Measurements from ENCODE around the gene DPF3.

The DPF3 gene

GRCh38 chr14:72743626-72744025, 150.3 kb downstream of the DPF3 start:
- Mint-ChIP-seq H3K27ac (no peak overlapping the region), H3K27me3 (no peaks in the 10 kb centered on the region), H3K36me3 (peaks cover 22 to 27% of the 10 kb centered on the region in 2 donors), H3K4me3 (no peak overlapping the region), H3K9me3 (peaks cover 6 to 7% of the 10 kb centered on the region in 2 donors), H3K4me1 (peaks cover 0 to 2% of the 10 kb centered on the region in 2 donors)
- DNase-seq (no peak), ATAC-seq (replicated peaks) (no peak)

GRCh38 chr14:72742838-72743195, 151.1 kb downstream of the DPF3 start:
- Mint-ChIP-seq H3K9me3 (peaks cover 0 to 2% of the 10 kb centered on the region in 2 donors), H3K4me1 (peaks cover 0 to 2% of the 10 kb centered on the region in 2 donors), H3K27me3 (no peaks in the 10 kb centered on the region), H3K36me3 (peaks cover 14 to 19% of the 10 kb centered on the region in 2 donors), H3K27ac (no peak overlapping the region), H3K4me3 (no peak overlapping the region)
- no peak for DNase-seq
- ATAC-seq (replicated peaks) = no peak

GRCh38 chr14:72742118-72742837, 151.6 kb downstream of the DPF3 start:
- Mint-ChIP-seq H3K9me3 (no peaks in the 10 kb centered on the region), H3K4me1 (peaks cover 0 to 2% of the 10 kb centered on the region in 2 donors), H3K36me3 (peaks cover 11 to 15% of the 10 kb centered on the region in 2 donors), H3K27me3 (no peaks in the 10 kb centered on the region), H3K4me3 (no peak overlapping the region), H3K27ac (no peak overlapping the region)
- DNase-seq (no peak), ATAC-seq (replicated peaks) (no peak)

GRCh38 chr14:72741826-72742117, 152.1 kb downstream of the DPF3 start:
- Mint-ChIP-seq H3K36me3 (peaks cover 8 to 10% of the 10 kb centered on the region in 2 donors), H3K4me1 (peaks cover 0 to 2% of the 10 kb centered on the region in 2 donors), H3K4me3 (no peak overlapping the region), H3K27ac (no peak overlapping the region), H3K27me3 (no peaks in the 10 kb centered on the region), H3K9me3 (no peaks in the 10 kb centered on the region)
- DNase-seq (no peak), ATAC-seq (replicated peaks) (no peak)

- Mint-ChIP-seq H3K36me3 (peaks cover 8 to 10% of the 10 kb centered on the region in 2 donors), H3K9me3 (no peaks in the 10 kb centered on the region), H3K27me3 (no peaks in the 10 kb centered on the region), H3K27ac (no peak overlapping the region), H3K4me1 (peaks cover 0 to 2% of the 10 kb centered on the region in 2 donors), H3K4me3 (no peak overlapping the region)
- no peak for DNase-seq
- no peak for ATAC-seq (replicated peaks)
Measured at GRCh38 chr14:72740966-72741825, 152.7 kb downstream of the DPF3 start.

- ATAC-seq (replicated peaks) (no peak), DNase-seq (no peak)
- no peak overlapping the region for H3K27ac Mint-ChIP-seq
- no peaks in the 10 kb centered on the region for H3K27me3 Mint-ChIP-seq
- H3K4me3 Mint-ChIP-seq = no peak overlapping the region
- peaks cover 8 to 10% of the 10 kb centered on the region in 2 donors for H3K36me3 Mint-ChIP-seq
- H3K4me1 Mint-ChIP-seq = peaks cover 0 to 2% of the 10 kb centered on the region in 2 donors
- no peaks in the 10 kb centered on the region for H3K9me3 Mint-ChIP-seq
Measured at GRCh38 chr14:72740504-72740961, 153.4 kb downstream of the DPF3 start.

- ATAC-seq (replicated peaks) (no peak), DNase-seq (no peak)
- Mint-ChIP-seq H3K36me3 (peaks cover 7 to 10% of the 10 kb centered on the region in 2 donors), H3K9me3 (no peaks in the 10 kb centered on the region), H3K27me3 (no peaks in the 10 kb centered on the region), H3K27ac (no peak overlapping the region), H3K4me3 (no peak overlapping the region), H3K4me1 (peaks cover 0 to 2% of the 10 kb centered on the region in 2 donors)
Measured at GRCh38 chr14:72739446-72740405, 154.2 kb downstream of the DPF3 start.

GRCh38 chr14:72738161-72738611, 155.7 kb downstream of the DPF3 start:
- Mint-ChIP-seq H3K36me3 (peaks cover 2 to 10% of the 10 kb centered on the region in 2 donors), H3K27ac (no peak overlapping the region), H3K4me1 (peaks cover 2% of the 10 kb centered on the region in 2 donors), H3K4me3 (no peak overlapping the region), H3K9me3 (no peaks in the 10 kb centered on the region), H3K27me3 (no peaks in the 10 kb centered on the region)
- ATAC-seq (replicated peaks) (no peak), DNase-seq (no peak)

- Mint-ChIP-seq H3K27me3 (no peaks in the 10 kb centered on the region), H3K9me3 (no peaks in the 10 kb centered on the region), H3K4me1 (peaks cover 5 to 9% of the 10 kb centered on the region in 2 donors), H3K36me3 (peaks cover 2 to 9% of the 10 kb centered on the region in 2 donors), H3K27ac (no peak overlapping the region), H3K4me3 (no peak overlapping the region)
- DNase-seq (no peak), ATAC-seq (replicated peaks) (no peak)
Measured at GRCh38 chr14:72737560-72737943, 156.3 kb downstream of the DPF3 start.

- H3K27me3 Mint-ChIP-seq = no peaks in the 10 kb centered on the region
- DNase-seq = no peak
- H3K36me3 Mint-ChIP-seq = peaks cover 0 to 6% of the 10 kb centered on the region in 2 donors
- H3K4me1 Mint-ChIP-seq = peaks cover 5 to 15% of the 10 kb centered on the region in 2 donors
- no peak for ATAC-seq (replicated peaks)
- no peak overlapping the region for H3K27ac Mint-ChIP-seq
- no peak overlapping the region for H3K4me3 Mint-ChIP-seq
- no peaks in the 10 kb centered on the region for H3K9me3 Mint-ChIP-seq
Measured at GRCh38 chr14:72736786-72737559, 156.9 kb downstream of the DPF3 start.

- Mint-ChIP-seq H3K27ac (no peak overlapping the region), H3K27me3 (no peaks in the 10 kb centered on the region), H3K36me3 (peaks cover 0 to 8% of the 10 kb centered on the region in 2 donors), H3K9me3 (no peaks in the 10 kb centered on the region), H3K4me3 (no peak overlapping the region), H3K4me1 (peaks cover 5 to 15% of the 10 kb centered on the region in 2 donors)
- DNase-seq = no peak
- ATAC-seq (replicated peaks) = no peak
Measured at GRCh38 chr14:72736308-72736707, 157.6 kb downstream of the DPF3 start.

- ATAC-seq (replicated peaks) (no peak), DNase-seq (no peak)
- no peak overlapping the region for H3K27ac Mint-ChIP-seq
- no peak overlapping the region for H3K4me3 Mint-ChIP-seq
- no peaks in the 10 kb centered on the region for H3K27me3 Mint-ChIP-seq
- peaks cover 18 to 33% of the 10 kb centered on the region in 2 donors for H3K36me3 Mint-ChIP-seq
- H3K4me1 Mint-ChIP-seq = peaks cover 6 to 15% of the 10 kb centered on the region in 2 donors
- peaks cover 0 to 2% of the 10 kb centered on the region in 2 donors for H3K9me3 Mint-ChIP-seq
Measured at GRCh38 chr14:72732022-72732780, 161.7 kb downstream of the DPF3 start.
